GM23338 (cell line): ENCODE measurements around the gene SMTN. TPM values are rescaled to one million over a fixed set of nuclear protein-coding genes. Genes with fewer than 3 reads are reported as not detected.
A peak's percentile ranks its signal among the peaks of the same experiment; 100 is the strongest.

Source experiments
- ATAC-seq: fragments of 200-7000 bp; cut with Tn5 transposase; 3 replicates; pipeline ENCODE4 v1.9.1; 2020
- DNase-seq: peaks from one replicate; pipeline ENCODE4 v3.0.0-alpha.2; 2015; ENCODE audit warnings: low spot score
- H2AFZ ChIP-seq: fragments of 200-600 bp; sonication (generic); 2 replicates; pipeline ENCODE4 v1.8.0; 2016; ENCODE audit warnings: antibody characterized with exemption, mild to moderate bottlenecking, moderate library complexity
- H3F3A ChIP-seq: fragments of 200-600 bp; sonication (generic); replicated peaks from 2 replicates; pipeline ENCODE4 v1.8.0; 2017; ENCODE audit warnings: antibody characterized with exemption, mixed run types, low read depth
- H3K27ac ChIP-seq: fragments of 200-600 bp; sonication (generic); 2 replicates; pipeline ENCODE4 v1.6.1; 2016; ENCODE audit warnings: low read depth
- H3K27me3 ChIP-seq: fragments of 200-600 bp; sonication (generic); 2 replicates; pipeline ENCODE4 v1.8.0; 2016; ENCODE audit warnings: mild to moderate bottlenecking, mixed run types, moderate library complexity; ENCODE audit not compliant: insufficient read depth
- H3K36me3 ChIP-seq: fragments of 200-600 bp; sonication (generic); 2 replicates; pipeline ENCODE4 v1.8.0; 2016; ENCODE audit warnings: mild to moderate bottlenecking; ENCODE audit not compliant: insufficient read depth
- H3K4me1 ChIP-seq: fragments of 200-600 bp; sonication (generic); 2 replicates; pipeline ENCODE4 v1.8.0; 2016; ENCODE audit warnings: mild to moderate bottlenecking, moderate library complexity; ENCODE audit not compliant: insufficient read depth
- H3K4me2 ChIP-seq: fragments of 200-600 bp; sonication (generic); 2 replicates; pipeline ENCODE4 v1.7.1; 2017; ENCODE audit warnings: mixed run types
- H3K4me3 ChIP-seq: fragments of 200-600 bp; sonication (generic); 2 replicates; pipeline ENCODE4 v1.6.1; 2016; ENCODE audit warnings: mixed run types
- H3K79me2 ChIP-seq: fragments of 200-600 bp; sonication (generic); replicated peaks from 2 replicates; pipeline ENCODE4 v1.8.0; 2017; ENCODE audit warnings: mild to moderate bottlenecking; ENCODE audit not compliant: insufficient read depth
- H3K9me2 ChIP-seq: fragments of 200-600 bp; sonication (generic); 2 replicates; pipeline ENCODE4 v1.8.0; 2017; ENCODE audit not compliant: insufficient read depth
- H4K20me1 ChIP-seq: fragments of 200-600 bp; sonication (generic); replicated peaks from 2 replicates; pipeline ENCODE4 v1.8.0; 2017; ENCODE audit warnings: mild to moderate bottlenecking; ENCODE audit not compliant: insufficient read depth
- H3K27ac Mint-ChIP-seq: 2 replicates; pipeline ENCODE4 v1.8.0; 2020; ENCODE audit warnings: inconsistent platforms, mild to moderate bottlenecking, moderate library complexity, mixed read lengths
- H3K27me3 Mint-ChIP-seq: 3 replicates; pipeline ENCODE4 v1.8.0; 2022; ENCODE audit warnings: low read depth, mild to moderate bottlenecking, moderate library complexity, mixed read lengths, inconsistent platforms; ENCODE audit not compliant: insufficient read depth, poor library complexity
- H3K36me3 Mint-ChIP-seq: 3 replicates; pipeline ENCODE4 v1.8.0; 2021; ENCODE audit warnings: low read depth, mild to moderate bottlenecking, inconsistent platforms, moderate library complexity, mixed read lengths
- H3K4me1 Mint-ChIP-seq: 3 replicates; pipeline ENCODE4 v1.8.0; 2020; ENCODE audit warnings: mild to moderate bottlenecking, inconsistent platforms, mixed read lengths
- H3K4me3 Mint-ChIP-seq: 3 replicates; pipeline ENCODE4 v1.8.0; 2021; ENCODE audit warnings: moderate library complexity, mild to moderate bottlenecking, inconsistent platforms, mixed read lengths
- H3K9me3 Mint-ChIP-seq: 3 replicates; pipeline ENCODE4 v1.8.0; 2020; ENCODE audit warnings: moderate library complexity, mild to moderate bottlenecking, inconsistent platforms, mixed read lengths
- EZH2 ChIP-seq: fragments of 200-600 bp; sonication (generic); IDR thresholded peaks from one replicate; pipeline ENCODE4 v1.8.0; 2017; ENCODE audit warnings: antibody characterized with exemption, mild to moderate bottlenecking, low read depth; ENCODE audit not compliant: unreplicated experiment
- ZNF114 ChIP-seq: fragments of 250-450 bp; sonication (Bioruptor Pico); IDR thresholded peaks from 2 replicates; pipeline ENCODE4 v1.5.0; 2020; ENCODE audit warnings: mild to moderate bottlenecking, moderate library complexity
- ZNF331 ChIP-seq: fragments of 250-450 bp; sonication (Bioruptor Pico); IDR thresholded peaks from 2 replicates; pipeline ENCODE4 v1.5.0; 2020; ENCODE audit warnings: low read depth, mild to moderate bottlenecking, moderate library complexity
- polyA plus RNA-seq: library from polyadenylated mRNA; unstranded; fragments of >200 nt; fragmentation: Nextera tagmentation; extraction: Ambion mirVana; gene quantifications from 2 replicates; pipeline ENCODE4 v1.2.1, GENCODE V29; 2016
- total RNA-seq: library from RNA; depleted of rRNA; stranded (reverse); fragments of >200 nt; shearing (Covaris generic); gene quantifications from 2 replicates; pipeline ENCODE4 v1.2.3, GENCODE V29; 2014
- TF ChIP-seq, protein P1 (sequence below): fragments of 250-450 bp; sonication (Bioruptor Pico); IDR thresholded peaks from 2 replicates; pipeline ENCODE4 v1.5.0; 2020; ENCODE audit warnings: mild to moderate bottlenecking, moderate library complexity

The SMTN gene
- total and polyA plus RNA-seq, 2 experiments from 2014 or later: 27.4 to 32.2 TPM

DNA sequence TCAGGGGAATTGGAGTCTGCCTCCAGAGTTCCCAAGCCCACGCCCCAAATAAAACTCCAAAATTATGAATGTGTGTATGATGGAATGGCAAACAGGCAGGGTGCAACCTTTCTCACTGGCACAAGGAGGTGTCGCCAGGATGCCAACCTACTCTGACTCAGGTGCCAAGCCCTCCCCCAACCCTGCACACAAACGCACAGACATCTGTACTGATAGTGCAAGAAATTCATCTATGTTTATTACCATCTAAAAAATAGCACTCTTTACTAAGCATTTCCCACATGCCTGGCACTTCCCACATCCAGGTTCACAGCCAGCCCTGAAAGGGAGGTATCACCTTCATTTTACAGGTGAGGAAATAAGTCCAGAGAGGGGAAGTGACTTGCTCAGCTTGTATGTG is 57.9 kb downstream of the SMTN start:
- no peaks in the 10 kb centered on the region for H3K27me3 ChIP-seq
- Mint-ChIP-seq H3K4me1 (peaks cover 16% of the 10 kb centered on the region), H3K27ac (no peak overlapping the region), H3K4me3 (peak overlapping the region; percentile 86), H3K27me3 (peaks cover 4% of the 10 kb centered on the region), H3K9me3 (no peaks in the 10 kb centered on the region), H3K36me3 (peaks cover 25% of the 10 kb centered on the region)
- TF ChIP-seq, protein P1, sequence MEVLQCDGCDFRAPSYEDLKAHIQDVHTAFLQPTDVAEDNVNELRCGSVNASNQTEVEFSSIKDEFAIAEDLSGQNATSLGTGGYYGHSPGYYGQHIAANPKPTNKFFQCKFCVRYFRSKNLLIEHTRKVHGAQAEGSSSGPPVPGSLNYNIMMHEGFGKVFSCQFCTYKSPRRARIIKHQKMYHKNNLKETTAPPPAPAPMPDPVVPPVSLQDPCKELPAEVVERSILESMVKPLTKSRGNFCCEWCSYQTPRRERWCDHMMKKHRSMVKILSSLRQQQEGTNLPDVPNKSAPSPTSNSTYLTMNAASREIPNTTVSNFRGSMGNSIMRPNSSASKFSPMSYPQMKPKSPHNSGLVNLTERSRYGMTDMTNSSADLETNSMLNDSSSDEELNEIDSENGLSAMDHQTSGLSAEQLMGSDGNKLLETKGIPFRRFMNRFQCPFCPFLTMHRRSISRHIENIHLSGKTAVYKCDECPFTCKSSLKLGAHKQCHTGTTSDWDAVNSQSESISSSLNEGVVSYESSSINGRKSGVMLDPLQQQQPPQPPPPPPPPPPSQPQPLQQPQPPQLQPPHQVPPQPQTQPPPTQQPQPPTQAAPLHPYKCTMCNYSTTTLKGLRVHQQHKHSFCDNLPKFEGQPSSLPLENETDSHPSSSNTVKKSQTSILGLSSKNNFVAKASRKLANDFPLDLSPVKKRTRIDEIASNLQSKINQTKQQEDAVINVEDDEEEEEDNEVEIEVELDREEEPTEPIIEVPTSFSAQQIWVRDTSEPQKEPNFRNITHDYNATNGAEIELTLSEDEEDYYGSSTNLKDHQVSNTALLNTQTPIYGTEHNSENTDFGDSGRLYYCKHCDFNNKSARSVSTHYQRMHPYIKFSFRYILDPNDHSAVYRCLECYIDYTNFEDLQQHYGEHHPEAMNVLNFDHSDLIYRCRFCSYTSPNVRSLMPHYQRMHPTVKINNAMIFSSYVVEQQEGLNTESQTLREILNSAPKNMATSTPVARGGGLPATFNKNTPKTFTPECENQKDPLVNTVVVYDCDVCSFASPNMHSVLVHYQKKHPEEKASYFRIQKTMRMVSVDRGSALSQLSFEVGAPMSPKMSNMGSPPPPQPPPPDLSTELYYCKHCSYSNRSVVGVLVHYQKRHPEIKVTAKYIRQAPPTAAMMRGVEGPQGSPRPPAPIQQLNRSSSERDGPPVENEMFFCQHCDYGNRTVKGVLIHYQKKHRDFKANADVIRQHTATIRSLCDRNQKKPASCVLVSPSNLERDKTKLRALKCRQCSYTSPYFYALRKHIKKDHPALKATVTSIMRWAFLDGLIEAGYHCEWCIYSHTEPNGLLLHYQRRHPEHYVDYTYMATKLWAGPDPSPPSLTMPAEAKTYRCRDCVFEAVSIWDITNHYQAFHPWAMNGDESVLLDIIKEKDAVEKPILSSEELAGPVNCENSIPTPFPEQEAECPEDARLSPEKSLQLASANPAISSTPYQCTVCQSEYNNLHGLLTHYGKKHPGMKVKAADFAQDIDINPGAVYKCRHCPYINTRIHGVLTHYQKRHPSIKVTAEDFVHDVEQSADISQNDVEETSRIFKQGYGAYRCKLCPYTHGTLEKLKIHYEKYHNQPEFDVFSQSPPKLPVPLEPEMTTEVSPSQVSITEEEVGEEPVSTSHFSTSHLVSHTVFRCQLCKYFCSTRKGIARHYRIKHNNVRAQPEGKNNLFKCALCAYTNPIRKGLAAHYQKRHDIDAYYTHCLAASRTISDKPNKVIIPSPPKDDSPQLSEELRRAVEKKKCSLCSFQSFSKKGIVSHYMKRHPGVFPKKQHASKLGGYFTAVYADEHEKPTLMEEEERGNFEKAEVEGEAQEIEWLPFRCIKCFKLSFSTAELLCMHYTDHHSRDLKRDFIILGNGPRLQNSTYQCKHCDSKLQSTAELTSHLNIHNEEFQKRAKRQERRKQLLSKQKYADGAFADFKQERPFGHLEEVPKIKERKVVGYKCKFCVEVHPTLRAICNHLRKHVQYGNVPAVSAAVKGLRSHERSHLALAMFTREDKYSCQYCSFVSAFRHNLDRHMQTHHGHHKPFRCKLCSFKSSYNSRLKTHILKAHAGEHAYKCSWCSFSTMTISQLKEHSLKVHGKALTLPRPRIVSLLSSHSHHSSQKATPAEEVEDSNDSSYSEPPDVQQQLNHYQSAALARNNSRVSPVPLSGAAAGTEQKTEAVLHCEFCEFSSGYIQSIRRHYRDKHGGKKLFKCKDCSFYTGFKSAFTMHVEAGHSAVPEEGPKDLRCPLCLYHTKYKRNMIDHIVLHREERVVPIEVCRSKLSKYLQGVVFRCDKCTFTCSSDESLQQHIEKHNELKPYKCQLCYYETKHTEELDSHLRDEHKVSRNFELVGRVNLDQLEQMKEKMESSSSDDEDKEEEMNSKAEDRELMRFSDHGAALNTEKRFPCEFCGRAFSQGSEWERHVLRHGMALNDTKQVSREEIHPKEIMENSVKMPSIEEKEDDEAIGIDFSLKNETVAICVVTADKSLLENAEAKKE (CRISPR knock-in tag): no peak
- H3F3A ChIP-seq: no peaks in the 10 kb centered on the region
- no peaks in the 10 kb centered on the region for H3K9me2 ChIP-seq
- peak overlapping the region; percentile 84 for H3K4me2 ChIP-seq
- peak overlapping the region; percentile 76 for H3K4me3 ChIP-seq
- no peak overlapping the region for H2AFZ ChIP-seq
- peaks cover 6% of the 10 kb centered on the region; the same call in 1 of the 2 replicates for H4K20me1 ChIP-seq
- ATAC-seq (no peak), DNase-seq (no peak)
- peaks cover 25% of the 10 kb centered on the region for H3K79me2 ChIP-seq
- peaks cover 21% of the 10 kb centered on the region for H3K4me1 ChIP-seq
- peaks cover 17% of the 10 kb centered on the region for H3K36me3 ChIP-seq
- no peak overlapping the region for H3K27ac ChIP-seq

DNA sequence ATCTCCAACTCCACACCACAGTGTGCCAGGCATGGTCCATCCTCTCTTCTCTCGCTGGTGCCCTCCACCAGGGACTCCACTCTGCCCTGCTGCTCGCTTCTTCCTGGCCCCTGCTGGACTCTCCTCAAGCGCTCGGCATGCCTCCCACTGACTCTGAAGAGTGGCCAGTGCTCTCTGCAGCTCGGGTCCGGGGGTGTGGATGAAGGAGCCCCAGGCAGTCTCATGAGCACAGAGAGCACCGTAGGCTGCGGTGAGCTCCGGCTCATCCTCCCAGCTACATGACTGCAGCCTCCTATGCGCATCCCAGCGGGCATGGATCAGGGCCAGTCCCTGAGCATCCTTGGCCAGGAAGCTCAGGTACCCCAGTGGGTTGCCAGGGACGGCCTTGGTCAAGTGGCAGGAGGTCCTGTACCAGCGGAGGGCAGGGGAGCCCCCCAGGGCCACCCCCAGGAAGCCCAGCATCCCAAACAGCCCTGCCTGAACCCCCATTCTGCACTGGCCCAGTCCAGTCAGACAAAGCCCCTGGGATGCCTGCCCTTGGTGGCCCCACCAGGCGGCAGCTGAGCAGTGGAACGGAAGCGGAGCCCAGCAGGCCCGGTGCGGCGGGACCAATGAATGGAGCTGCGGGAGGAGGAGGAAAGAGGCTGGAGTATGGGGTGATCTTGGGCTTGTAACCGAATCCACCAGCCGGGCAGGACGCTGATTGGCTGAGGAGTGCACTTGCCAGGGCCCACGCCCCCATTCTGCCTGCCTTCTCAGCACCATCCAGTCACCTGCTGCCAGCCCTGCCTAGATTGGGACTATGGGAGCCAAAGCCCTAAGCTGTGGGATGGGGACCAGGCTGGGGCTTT is 59.0 kb downstream of the SMTN start, which contains the start of gene PLA2G3:
TSS of gene PLA2G3 (minus strand) at position 643 of the 851 bp plus-strand sequence. CDS start at position 489, 154 bp downstream.
- Mint-ChIP-seq H3K27me3 (peaks cover 12% of the 10 kb centered on the region), H3K4me3 (peak within 1 kb of the TSS; percentile 86), H3K27ac (peak within 1 kb of the TSS; percentile 77), H3K36me3 (peaks cover 18% of the 10 kb centered on the region), H3K4me1 (peaks cover 16% of the 10 kb centered on the region), H3K9me3 (peaks cover 7% of the 10 kb centered on the region)
- Histone ChIP-seq H3K27me3 (no peaks in the 10 kb centered on the region), H3K4me3 (peak within 1 kb of the TSS; percentile 76), H3K4me1 (peaks cover 21% of the 10 kb centered on the region), H3K9me2 (no peaks in the 10 kb centered on the region), H2AFZ (peak within 1 kb of the TSS; percentile 0; the same call in 1 of the 2 replicates), H4K20me1 (peaks cover 6% of the 10 kb centered on the region; the same call in 1 of the 2 replicates), H3K27ac (peak within 1 kb of the TSS; percentile 95), H3K36me3 (peaks cover 11% of the 10 kb centered on the region), H3K4me2 (peak within 1 kb of the TSS; percentile 84), H3F3A (no peaks in the 10 kb centered on the region), H3K79me2 (peaks cover 25% of the 10 kb centered on the region)
- DNase-seq: peak; percentile 99
- peak; percentile 98 for ATAC-seq
- TF ChIP-seq, protein P1 (CRISPR knock-in tag): no peak
- TF ChIP-seq EZH2 (no peak), ZNF114 (CRISPR knock-in tag) (no peak), ZNF331 (CRISPR knock-in tag) (no peak)
